ENCODE results near the gene DENND5A. TPM values are rescaled to one million over a fixed set of nuclear protein-coding genes. Genes with fewer than 3 reads are reported as not detected.

The DENND5A gene
- total and polyA plus RNA-seq, 10 of the 15 experiments (the other 5 are each of a cell fraction or from before 2014, with no cell fraction given) = 15.6 to 157 (median 85.1) TPM

DNA sequence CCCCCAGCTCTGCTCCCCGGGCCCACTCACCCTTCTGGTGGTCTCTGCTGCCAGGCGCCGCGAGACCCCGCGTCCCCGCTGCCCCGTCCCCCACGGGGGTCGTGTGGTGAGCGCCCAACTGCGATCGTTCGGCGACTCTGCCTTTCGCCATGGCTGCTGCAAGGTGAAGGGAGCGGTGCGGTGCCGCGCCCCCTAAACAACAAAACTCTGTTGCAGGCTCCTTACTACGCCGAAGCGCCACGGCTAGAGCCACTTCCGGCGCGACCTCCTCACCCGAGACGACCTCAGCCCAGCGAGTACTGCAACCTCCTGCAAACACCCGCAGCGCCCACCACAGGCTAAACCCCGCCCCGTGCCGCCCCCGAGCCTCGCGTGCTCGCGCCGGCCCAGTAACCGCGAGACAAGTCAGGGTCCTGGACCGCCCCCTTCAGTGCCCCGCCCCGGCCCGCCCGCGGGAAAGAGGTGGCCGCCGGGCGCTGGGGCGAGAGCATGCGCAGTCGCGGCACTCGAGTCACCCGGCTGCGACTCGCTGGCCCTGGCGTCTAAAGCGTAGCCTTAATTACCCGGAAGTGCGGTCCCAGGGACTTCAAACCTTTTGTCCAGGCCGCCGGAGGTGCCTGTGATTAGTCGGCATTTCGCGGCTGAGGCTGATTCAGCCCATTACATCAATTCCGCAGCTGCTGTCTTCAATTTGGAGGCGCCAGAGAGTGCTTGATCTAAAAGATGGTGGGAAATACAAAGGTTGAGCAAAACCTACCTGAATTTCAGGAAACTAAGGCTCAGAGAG is 49.3 kb upstream of the DENND5A start, which contains the start of gene TMEM41B (continued):
- TF ChIP-seq PAX5 (IDR thresholded peaks at IDR 0.05; ENCODE audit: borderline replicate concordance, low read depth, low read length) (peak; percentile 66; the same call in 1 of the 2 replicates), ESRRA (IDR thresholded peaks at IDR 0.05; ENCODE audit: low read length) (no peak), KAT2A (conservative IDR thresholded peaks at IDR 0.05; ENCODE audit: control insufficient read depth, low read depth, low read length) (no peak), SPI1 (IDR thresholded peaks at IDR 0.05; ENCODE audit: borderline replicate concordance, insufficient read depth, low read depth, low read length) (no peak), LARP7 (IDR thresholded peaks at IDR 0.05) (peak; percentile 80; the same call in 1 of the 2 replicates), GATAD2B (conservative IDR thresholded peaks at IDR 0.05; ENCODE audit: low read depth) (peak; percentile 49; the same call in 1 of the 2 replicates), POU2F2 (IDR thresholded peaks at IDR 0.05; ENCODE audit: borderline replicate concordance, low read depth, low read length) (peak; percentile 42; the same call in 1 of the 3 replicates), EZH2 (IDR thresholded peaks at IDR 0.05; ENCODE audit: borderline replicate concordance, control insufficient read depth, low read depth, low read length) (no peak), RUNX3 (IDR thresholded peaks at IDR 0.05; ENCODE audit: low read length) (peak; percentile 71), ZZZ3 (IDR thresholded peaks at IDR 0.05; ENCODE audit: control insufficient read depth, insufficient read length, low read depth) (no peak), HDAC2 (IDR thresholded peaks at IDR 0.05) (no peak), CHD2 (IDR thresholded peaks at IDR 0.05; ENCODE audit: borderline replicate concordance, low read depth, low read length) (peak; percentile 95)
- TF ChIP-seq, protein P1, sequence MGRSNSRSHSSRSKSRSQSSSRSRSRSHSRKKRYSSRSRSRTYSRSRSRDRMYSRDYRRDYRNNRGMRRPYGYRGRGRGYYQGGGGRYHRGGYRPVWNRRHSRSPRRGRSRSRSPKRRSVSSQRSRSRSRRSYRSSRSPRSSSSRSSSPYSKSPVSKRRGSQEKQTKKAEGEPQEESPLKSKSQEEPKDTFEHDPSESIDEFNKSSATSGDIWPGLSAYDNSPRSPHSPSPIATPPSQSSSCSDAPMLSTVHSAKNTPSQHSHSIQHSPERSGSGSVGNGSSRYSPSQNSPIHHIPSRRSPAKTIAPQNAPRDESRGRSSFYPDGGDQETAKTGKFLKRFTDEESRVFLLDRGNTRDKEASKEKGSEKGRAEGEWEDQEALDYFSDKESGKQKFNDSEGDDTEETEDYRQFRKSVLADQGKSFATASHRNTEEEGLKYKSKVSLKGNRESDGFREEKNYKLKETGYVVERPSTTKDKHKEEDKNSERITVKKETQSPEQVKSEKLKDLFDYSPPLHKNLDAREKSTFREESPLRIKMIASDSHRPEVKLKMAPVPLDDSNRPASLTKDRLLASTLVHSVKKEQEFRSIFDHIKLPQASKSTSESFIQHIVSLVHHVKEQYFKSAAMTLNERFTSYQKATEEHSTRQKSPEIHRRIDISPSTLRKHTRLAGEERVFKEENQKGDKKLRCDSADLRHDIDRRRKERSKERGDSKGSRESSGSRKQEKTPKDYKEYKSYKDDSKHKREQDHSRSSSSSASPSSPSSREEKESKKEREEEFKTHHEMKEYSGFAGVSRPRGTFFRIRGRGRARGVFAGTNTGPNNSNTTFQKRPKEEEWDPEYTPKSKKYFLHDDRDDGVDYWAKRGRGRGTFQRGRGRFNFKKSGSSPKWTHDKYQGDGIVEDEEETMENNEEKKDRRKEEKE (IDR thresholded peaks at IDR 0.05) = no peak
- TF ChIP-seq, protein P2, sequence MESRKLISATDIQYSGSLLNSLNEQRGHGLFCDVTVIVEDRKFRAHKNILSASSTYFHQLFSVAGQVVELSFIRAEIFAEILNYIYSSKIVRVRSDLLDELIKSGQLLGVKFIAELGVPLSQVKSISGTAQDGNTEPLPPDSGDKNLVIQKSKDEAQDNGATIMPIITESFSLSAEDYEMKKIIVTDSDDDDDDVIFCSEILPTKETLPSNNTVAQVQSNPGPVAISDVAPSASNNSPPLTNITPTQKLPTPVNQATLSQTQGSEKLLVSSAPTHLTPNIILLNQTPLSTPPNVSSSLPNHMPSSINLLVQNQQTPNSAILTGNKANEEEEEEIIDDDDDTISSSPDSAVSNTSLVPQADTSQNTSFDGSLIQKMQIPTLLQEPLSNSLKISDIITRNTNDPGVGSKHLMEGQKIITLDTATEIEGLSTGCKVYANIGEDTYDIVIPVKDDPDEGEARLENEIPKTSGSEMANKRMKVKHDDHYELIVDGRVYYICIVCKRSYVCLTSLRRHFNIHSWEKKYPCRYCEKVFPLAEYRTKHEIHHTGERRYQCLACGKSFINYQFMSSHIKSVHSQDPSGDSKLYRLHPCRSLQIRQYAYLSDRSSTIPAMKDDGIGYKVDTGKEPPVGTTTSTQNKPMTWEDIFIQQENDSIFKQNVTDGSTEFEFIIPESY (IDR thresholded peaks at IDR 0.05) = no peak
- TF ChIP-seq, protein P3, sequence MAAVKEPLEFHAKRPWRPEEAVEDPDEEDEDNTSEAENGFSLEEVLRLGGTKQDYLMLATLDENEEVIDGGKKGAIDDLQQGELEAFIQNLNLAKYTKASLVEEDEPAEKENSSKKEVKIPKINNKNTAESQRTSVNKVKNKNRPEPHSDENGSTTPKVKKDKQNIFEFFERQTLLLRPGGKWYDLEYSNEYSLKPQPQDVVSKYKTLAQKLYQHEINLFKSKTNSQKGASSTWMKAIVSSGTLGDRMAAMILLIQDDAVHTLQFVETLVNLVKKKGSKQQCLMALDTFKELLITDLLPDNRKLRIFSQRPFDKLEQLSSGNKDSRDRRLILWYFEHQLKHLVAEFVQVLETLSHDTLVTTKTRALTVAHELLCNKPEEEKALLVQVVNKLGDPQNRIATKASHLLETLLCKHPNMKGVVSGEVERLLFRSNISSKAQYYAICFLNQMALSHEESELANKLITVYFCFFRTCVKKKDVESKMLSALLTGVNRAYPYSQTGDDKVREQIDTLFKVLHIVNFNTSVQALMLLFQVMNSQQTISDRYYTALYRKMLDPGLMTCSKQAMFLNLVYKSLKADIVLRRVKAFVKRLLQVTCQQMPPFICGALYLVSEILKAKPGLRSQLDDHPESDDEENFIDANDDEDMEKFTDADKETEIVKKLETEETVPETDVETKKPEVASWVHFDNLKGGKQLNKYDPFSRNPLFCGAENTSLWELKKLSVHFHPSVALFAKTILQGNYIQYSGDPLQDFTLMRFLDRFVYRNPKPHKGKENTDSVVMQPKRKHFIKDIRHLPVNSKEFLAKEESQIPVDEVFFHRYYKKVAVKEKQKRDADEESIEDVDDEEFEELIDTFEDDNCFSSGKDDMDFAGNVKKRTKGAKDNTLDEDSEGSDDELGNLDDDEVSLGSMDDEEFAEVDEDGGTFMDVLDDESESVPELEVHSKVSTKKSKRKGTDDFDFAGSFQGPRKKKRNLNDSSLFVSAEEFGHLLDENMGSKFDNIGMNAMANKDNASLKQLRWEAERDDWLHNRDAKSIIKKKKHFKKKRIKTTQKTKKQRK (IDR thresholded peaks at IDR 0.05; ENCODE audit: low read depth, low read length) = no peak
- TF ChIP-seq, protein P4, sequence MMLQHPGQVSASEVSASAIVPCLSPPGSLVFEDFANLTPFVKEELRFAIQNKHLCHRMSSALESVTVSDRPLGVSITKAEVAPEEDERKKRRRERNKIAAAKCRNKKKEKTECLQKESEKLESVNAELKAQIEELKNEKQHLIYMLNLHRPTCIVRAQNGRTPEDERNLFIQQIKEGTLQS (IDR thresholded peaks at IDR 0.05; ENCODE audit: borderline replicate concordance, extremely low read depth, low read depth, low read length) = no peak
- TF ChIP-seq, protein P5, sequence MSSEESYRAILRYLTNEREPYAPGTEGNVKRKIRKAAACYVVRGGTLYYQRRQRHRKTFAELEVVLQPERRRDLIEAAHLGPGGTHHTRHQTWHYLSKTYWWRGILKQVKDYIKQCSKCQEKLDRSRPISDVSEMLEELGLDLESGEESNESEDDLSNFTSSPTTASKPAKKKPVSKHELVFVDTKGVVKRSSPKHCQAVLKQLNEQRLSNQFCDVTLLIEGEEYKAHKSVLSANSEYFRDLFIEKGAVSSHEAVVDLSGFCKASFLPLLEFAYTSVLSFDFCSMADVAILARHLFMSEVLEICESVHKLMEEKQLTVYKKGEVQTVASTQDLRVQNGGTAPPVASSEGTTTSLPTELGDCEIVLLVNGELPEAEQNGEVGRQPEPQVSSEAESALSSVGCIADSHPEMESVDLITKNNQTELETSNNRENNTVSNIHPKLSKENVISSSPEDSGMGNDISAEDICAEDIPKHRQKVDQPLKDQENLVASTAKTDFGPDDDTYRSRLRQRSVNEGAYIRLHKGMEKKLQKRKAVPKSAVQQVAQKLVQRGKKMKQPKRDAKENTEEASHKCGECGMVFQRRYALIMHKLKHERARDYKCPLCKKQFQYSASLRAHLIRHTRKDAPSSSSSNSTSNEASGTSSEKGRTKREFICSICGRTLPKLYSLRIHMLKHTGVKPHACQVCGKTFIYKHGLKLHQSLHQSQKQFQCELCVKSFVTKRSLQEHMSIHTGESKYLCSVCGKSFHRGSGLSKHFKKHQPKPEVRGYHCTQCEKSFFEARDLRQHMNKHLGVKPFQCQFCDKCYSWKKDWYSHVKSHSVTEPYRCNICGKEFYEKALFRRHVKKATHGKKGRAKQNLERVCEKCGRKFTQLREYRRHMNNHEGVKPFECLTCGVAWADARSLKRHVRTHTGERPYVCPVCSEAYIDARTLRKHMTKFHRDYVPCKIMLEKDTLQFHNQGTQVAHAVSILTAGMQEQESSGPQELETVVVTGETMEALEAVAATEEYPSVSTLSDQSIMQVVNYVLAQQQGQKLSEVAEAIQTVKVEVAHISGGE (CRISPR knock-in tag; IDR thresholded peaks at IDR 0.05) = no peak
